ENCODE results near the gene CARD10.

CARD10 gene

GRCh38 chr22:37514526-37515051 lies 4.6 kb downstream of the CARD10 start:
- Histone ChIP-seq H3F3A (ENCODE audit: low read depth) (no peaks in the 10 kb centered on the region), H3K9me3 (ENCODE audit: insufficient read depth, low read depth, low read length) (no peaks in the 10 kb centered on the region), H3K4me1 (ENCODE audit: insufficient read depth, low read length, poor library complexity, severe bottlenecking) (no peaks in the 10 kb centered on the region), H3K9me2 (replicated peaks; ENCODE audit: low read depth, low read length) (no peaks in the 10 kb centered on the region), H4K20me1 (ENCODE audit: insufficient read depth, low read length, poor library complexity, severe bottlenecking) (no peaks in the 10 kb centered on the region), H3K27me3 (ENCODE audit: insufficient read depth, low read length, poor library complexity, severe bottlenecking) (no peaks in the 10 kb centered on the region), H3K79me2 (ENCODE audit: insufficient read depth, low read length) (no peaks in the 10 kb centered on the region), H3K9ac (ENCODE audit: low read depth, low read length, poor library complexity, severe bottlenecking) (no peak overlapping the region), H3K4me3 (ENCODE audit: low read length, poor library complexity, severe bottlenecking) (no peak overlapping the region), H3K36me3 (ENCODE audit: insufficient read depth, low read length) (no peaks in the 10 kb centered on the region), H3K4me2 (ENCODE audit: low read depth, low read length, poor library complexity, severe bottlenecking) (no peak overlapping the region), H2AFZ (ENCODE audit: low read length) (no peak overlapping the region)
- no peak for TF ChIP-seq CTCF (conservative IDR thresholded peaks at IDR 0.05; ENCODE audit: low read length)
- TF ChIP-seq EZH2phosphoT487 (IDR thresholded peaks at IDR 0.05; ENCODE audit: borderline replicate concordance): no peak

- Histone ChIP-seq H3K36me3 (ENCODE audit: insufficient read depth, low read length) (no peaks in the 10 kb centered on the region), H3K9ac (ENCODE audit: low read depth, low read length, poor library complexity, severe bottlenecking) (no peak overlapping the region), H3K9me2 (replicated peaks; ENCODE audit: low read depth, low read length) (no peaks in the 10 kb centered on the region), H2AFZ (ENCODE audit: low read length) (no peak overlapping the region), H3K4me2 (ENCODE audit: low read depth, low read length, poor library complexity, severe bottlenecking) (no peak overlapping the region), H3K27me3 (ENCODE audit: insufficient read depth, low read length, poor library complexity, severe bottlenecking) (no peaks in the 10 kb centered on the region), H3K79me2 (ENCODE audit: insufficient read depth, low read length) (no peaks in the 10 kb centered on the region), H3F3A (ENCODE audit: low read depth) (no peaks in the 10 kb centered on the region), H4K20me1 (ENCODE audit: insufficient read depth, low read length, poor library complexity, severe bottlenecking) (no peaks in the 10 kb centered on the region), H3K4me1 (ENCODE audit: insufficient read depth, low read length, poor library complexity, severe bottlenecking) (no peaks in the 10 kb centered on the region), H3K9me3 (ENCODE audit: insufficient read depth, low read depth, low read length) (no peaks in the 10 kb centered on the region), H3K4me3 (ENCODE audit: low read length, poor library complexity, severe bottlenecking) (no peak overlapping the region)
- no peak for TF ChIP-seq CTCF (conservative IDR thresholded peaks at IDR 0.05; ENCODE audit: low read length)
- no peak for TF ChIP-seq EZH2phosphoT487 (IDR thresholded peaks at IDR 0.05; ENCODE audit: borderline replicate concordance)
These were observed 7.7 kb downstream of the CARD10 start for GRCh38 chr22:37511395-37512104.

GRCh38 chr22:37510091-37510490 lies 9.1 kb downstream of the CARD10 start:
- Histone ChIP-seq H3K27me3 (ENCODE audit: insufficient read depth, low read length, poor library complexity, severe bottlenecking) (no peaks in the 10 kb centered on the region), H3K36me3 (ENCODE audit: insufficient read depth, low read length) (no peaks in the 10 kb centered on the region), H3K9me3 (ENCODE audit: insufficient read depth, low read depth, low read length) (no peaks in the 10 kb centered on the region), H3K4me2 (ENCODE audit: low read depth, low read length, poor library complexity, severe bottlenecking) (no peak overlapping the region), H3K9me2 (replicated peaks; ENCODE audit: low read depth, low read length) (no peaks in the 10 kb centered on the region), H3K9ac (ENCODE audit: low read depth, low read length, poor library complexity, severe bottlenecking) (no peak overlapping the region), H3K4me1 (ENCODE audit: insufficient read depth, low read length, poor library complexity, severe bottlenecking) (no peaks in the 10 kb centered on the region), H3F3A (ENCODE audit: low read depth) (no peaks in the 10 kb centered on the region), H2AFZ (ENCODE audit: low read length) (no peak overlapping the region), H3K4me3 (ENCODE audit: low read length, poor library complexity, severe bottlenecking) (no peak overlapping the region), H4K20me1 (ENCODE audit: insufficient read depth, low read length, poor library complexity, severe bottlenecking) (no peaks in the 10 kb centered on the region), H3K79me2 (ENCODE audit: insufficient read depth, low read length) (no peaks in the 10 kb centered on the region)
- no peak for TF ChIP-seq EZH2phosphoT487 (IDR thresholded peaks at IDR 0.05; ENCODE audit: borderline replicate concordance)
- TF ChIP-seq CTCF (conservative IDR thresholded peaks at IDR 0.05; ENCODE audit: low read length): no peak

All from Loucy (cell line).